LoVo (cell line): ENCODE measurements around the gene SREBF2.
"Not testable (repeated sequence)": the region's sequence is repeated elsewhere in the genome, so short reads cannot be mapped to it uniquely, and the experiment has no call there.

Experiments
- DNase-seq: peaks from one replicate; pipeline ENCODE4 v3.0.0-alpha.2; 2016; ENCODE audit warnings: low spot score

Gene SREBF2

DNA sequence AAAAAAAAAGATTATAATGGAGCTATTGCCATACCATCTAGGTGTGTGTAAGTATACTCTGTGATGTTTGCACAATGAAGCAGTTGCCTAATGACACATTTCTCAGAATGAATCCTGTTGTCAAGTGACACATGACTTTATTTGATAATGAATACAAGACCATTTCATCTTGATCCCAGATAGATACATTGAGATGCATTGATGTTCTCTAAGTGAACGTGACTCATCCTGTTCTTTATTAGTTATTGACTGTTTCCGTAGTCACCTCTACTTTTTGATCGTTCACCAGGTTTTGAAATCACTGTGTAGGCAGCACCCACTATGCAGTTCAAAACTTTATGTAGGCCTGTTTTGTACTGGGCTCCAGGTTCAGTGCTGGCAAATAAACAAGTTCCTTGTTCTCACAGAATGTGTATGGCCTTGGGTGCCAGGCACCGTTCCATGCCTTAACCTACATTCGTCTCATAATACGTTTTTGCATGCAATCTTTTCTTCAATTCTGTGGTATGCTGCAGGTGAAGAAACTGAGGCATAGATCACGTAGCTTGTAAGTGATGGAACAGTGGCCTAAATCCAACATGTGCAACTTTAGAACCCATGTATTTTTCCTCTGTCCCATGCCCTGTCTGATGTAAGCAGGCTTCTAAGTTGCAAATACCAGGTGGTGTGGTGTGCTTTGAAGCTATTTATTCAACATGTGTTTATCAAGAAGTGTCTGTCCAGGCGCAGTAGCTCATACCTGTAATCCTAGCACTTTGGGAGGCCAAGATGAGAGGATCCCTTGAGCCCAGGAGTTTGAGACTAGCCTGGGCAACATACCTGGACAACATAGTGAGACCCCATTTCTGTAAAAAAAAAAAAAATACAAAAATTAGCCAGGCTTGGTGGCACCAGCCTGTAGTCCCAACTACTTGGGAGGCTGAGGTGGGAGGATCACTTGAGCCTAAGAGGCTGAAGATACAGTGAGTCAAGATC is 10.4 kb downstream of the SREBF2 start:
- DNase-seq = no peak

DNA sequence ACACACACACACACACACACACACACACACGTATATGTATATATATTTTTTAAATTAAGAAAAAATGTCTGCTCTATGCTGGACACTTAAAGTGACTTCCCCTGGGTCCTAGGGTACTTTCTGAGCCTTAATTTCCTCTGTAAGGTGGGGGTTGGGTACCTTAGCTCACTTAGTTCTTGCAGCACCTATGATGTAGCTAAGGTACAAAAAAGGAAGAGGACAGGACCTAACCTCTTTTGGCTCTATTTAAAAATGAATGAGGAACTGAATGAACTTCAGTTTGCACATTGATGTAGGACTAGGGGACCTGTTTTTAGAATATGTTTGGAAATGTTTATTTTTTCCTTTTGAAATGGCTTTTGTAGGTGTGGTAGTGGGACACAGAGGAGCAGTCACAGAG is 11.1 kb downstream of the SREBF2 start:
- DNase-seq = no peak

DNA sequence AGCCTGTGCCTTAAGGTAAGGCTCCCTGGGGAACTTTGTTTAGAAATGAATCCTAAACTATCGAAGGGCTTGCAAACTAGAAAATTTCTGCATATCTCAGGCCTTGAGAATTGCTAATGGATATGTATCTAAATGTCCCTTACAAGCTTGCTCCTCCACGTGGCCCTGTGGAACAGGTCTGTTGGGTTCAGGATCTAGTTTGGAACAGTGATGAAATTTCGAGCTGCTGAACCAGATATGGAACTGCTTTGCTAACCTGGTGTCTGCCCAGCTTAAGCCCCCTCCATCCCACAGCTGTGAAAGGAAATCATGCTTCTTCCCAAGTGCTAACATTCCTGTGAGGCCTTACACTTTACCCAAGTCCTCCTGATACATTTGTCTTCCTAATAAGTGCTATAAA is 11.6 kb downstream of the SREBF2 start:
- no peak for DNase-seq

DNA sequence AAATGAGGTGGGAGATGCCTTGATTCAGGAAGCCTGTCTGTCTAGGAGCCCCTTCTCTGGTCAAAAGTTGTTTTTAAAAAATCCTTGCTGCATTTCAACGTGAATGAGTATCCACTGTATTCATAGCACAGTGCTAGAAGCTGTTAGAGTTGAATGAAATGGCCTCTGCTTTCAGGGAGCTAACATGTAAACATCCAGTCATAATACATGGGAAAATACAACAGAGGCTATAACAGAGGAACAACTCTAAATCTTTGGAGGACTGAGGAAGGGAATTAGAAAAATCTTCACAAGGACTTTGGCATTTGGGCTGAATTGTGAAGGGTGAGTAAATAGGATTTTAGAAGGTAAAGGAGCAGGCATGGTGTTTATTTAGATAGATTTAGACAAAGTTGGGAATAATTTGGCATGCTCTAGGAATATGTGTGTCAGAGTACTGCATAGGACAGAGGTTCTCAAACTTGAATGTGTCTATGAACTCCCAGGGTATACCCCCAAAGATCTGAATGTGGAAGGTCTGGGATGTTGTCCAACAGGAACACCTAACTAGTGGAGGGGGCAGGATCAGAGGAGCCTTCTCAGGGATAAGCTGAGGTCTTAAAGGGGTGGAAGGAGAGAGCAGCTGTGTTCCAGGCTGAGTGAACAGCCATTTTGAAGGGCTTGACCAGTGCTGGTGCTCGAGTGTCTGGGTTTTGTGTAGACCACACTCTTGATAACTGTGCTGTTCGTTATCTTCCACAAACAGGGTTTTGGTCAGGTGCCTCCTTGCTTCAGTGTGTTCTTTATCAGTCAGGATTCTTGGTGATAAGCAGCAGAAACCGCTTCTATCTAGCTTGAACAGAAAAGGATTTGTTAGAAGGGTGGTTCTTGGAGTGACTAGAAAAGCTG is 12.7 kb downstream of the SREBF2 start:
- DNase-seq = no peak

DNA sequence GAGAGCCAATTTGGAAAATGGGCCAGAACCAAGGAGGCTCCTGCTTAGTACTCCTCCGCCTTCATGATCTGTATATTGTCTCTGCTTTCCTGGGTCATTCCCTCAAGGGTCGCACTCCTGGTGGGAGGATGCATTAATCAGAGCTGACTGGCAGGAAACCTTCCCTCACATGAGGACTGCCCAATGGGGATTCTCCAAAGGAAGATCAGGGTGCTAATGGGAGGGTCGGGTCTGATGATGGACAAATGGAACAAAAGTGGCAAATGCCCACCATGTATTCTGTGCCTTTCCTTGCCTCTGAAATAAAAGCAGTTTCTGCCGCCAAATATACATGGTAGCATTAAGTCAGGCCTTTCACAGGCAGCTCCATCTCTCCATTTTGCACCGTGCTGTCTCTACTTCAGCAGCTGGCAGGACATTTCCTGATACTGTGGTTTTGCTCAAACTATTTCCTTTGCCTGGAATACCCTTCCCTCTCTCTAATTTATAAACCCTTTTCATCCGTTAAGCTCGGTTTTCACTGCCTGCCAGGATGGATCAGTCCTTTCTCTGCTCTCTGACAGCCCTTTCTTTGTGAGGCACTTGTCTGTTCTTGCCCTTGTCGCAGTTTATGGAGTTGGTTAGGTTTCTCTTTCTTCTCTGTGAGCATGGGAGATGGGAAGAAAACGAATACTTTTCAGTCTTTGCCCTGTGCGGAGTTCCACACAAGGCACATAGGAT is 13.5 kb downstream of the SREBF2 start:
- DNase-seq = no peak

DNA sequence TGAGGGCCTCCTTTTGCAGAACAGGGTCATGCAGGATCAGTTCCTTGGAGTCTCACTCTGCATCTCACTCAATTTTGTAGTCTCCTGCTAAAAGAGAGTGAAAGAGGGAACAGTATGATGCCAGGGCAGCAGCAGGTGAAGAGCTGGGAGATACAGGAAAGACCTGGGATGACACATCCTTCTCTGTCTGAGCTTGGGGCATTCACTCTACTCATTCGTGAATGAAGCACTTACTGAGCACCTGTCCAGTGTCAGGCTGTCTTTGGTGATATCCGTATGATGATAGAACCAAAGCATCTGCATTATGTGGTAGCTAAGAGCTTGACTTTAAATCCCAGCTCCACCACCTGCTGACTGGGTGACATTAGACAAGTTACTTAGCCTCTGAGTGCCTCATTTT is 14.4 kb downstream of the SREBF2 start:
- no peak for DNase-seq

DNA sequence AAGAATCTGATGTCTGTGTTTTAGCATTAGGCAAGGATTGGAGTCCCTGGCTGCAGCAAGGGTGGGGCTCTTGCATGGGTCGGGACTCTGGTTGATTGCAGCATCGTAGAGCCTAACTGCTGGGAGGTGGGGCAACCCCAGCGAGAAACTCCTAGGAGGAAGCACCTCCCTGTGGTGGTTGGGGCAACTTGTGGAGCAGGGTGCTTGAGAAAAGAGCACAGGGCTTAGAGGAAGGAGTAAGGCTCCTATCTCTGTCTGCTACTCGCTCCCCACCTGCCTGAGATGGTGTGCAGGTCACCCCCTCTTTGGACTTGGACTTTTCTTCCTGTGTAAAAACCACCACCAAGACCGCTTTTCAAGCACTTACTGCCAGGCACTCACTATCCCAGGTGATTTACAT is 15.6 kb downstream of the SREBF2 start:
- DNase-seq = no peak

DNA sequence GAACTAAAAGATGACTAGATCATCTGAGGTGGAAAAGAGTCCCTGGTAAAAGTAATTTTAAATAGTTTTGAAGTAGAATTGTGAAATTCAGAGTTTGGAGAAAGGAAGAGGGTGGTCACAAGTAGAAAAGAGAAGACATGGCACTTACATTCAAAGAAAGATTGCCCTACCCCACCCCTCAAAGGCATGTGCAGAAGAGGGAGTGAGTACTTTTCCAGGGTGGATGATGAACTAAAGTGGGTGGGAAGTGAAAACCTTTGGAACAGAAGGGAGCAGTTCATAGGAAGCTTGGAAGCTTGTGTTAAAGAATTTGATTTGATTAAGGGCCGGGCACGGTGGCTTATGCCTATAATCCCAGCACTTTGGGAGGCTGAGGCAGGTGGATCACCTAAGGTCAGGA is 23.6 kb downstream of the SREBF2 start:
- peak; percentile 68 for DNase-seq

DNA sequence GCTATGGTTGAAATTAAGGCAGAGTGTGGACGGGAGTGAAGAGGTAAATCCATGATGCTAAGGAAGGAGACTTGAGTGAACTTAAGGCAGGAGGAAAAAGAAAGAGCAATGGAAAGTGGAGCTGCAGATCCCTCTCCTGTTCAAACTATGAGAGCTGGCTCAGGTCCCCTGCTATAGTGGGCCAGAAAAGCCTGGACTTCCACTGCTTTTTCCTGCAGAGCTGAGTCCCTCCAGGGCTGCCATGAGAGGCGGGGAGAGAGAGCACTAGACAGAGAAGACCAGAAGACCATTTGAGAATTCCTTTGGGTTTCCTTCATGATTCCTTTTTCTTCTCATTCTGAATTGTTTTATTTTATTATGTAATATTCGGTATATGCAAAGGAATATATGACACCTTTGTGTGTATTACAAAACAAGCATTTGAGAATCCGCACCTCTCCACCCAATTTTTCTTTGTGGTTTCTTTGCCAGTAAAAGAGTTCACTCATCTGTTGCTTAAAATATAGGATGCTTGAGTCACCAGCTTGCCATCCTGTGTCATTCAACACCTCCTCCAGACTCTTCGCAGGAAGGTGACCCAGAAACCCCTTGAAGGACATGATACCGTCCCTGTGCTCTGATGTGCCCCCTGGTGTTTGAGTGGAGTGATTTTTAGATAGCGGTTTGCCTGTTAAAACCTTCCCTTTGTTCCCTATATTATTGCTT is 24.4 kb downstream of the SREBF2 start:
- DNase-seq = no peak

DNA sequence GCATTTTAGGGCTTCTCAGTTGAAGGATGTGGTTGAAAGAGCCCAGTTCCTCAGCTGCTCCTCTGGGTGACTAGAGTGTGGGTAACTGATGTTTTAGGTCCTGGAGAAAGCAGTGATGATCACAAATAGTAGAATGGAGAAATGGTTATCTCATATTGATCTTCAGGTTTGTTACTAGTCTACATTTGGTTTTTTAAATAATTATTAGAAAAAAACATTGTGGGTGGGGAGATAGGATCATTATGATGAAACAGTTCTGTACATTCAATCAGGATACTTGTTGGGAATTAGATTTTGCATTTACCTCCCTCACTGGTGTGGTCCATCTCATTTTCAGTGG is 24.9 kb downstream of the SREBF2 start:
- no peak for DNase-seq

DNA sequence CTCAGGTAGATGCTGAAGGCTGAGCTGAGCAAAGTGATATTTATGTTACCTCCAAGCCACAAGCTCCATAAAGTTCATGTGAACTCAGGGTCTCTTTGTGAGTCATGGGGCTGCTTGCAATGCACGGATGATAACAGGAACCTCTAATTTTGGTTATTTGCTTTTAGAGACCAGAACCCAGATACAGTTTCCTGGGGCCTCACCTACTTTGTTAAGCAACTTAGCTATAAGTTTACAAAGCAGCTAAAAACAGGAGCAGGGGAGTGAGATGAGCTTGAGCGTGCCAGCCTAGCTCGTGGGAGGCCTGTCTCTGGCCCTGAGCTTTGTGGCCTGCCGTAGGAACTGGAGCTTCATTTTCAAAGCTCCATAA is 29.2 kb downstream of the SREBF2 start:
- DNase-seq = no peak

DNA sequence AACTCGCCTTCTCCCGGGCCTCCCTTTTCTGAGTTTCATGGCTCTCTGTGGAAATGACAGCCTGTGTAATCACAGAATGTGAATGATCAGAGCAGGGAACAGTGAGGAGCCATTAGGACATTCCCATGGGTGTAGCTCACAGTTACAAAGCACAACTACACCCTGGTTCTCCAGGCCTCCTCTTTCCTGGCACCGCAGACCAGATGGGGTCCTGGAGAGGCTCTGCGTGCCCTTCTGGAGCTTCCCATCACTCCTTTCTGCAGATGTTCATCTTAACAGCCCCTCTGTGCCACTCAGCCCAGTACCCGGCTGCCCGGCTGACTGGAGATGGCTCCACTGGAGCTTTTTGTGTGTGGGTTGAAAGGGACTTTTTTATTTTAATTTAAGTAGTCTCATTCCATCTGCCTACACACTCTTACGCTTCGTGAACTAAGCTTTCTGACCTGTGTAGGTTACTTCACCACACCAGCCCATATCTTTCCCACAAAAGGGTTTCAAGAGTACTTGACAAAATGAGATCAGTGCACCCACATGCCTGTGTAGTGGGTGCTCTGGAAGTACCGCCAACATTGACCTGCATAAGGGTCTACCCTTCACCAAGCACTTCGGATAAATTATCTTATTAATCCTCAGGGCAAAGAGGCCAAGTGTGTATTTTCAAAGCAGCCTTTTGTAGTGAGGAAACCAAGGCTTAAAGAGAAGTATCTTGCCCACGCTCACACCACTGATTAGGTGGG is 29.8 kb downstream of the SREBF2 start:
- no peak for DNase-seq

DNA sequence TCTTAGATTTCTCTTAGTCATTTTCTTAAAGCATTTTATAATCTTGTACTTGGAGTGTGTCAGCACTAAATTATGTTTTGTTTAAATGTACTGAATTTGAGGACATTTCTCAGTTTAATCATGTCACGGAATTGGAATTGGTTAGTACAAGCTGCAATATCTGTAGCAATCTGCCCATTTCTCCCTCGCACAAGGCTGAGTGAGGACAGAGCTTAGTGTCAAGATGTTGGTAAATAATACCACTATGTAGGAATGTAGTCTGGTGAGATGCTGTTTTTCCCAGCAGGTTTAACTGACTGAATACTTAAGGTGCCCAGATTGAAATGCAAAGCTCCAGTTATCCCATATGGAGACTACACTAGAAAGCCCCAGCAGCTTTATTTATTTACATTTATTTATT is 30.6 kb downstream of the SREBF2 start:
- no peak for DNase-seq

DNA sequence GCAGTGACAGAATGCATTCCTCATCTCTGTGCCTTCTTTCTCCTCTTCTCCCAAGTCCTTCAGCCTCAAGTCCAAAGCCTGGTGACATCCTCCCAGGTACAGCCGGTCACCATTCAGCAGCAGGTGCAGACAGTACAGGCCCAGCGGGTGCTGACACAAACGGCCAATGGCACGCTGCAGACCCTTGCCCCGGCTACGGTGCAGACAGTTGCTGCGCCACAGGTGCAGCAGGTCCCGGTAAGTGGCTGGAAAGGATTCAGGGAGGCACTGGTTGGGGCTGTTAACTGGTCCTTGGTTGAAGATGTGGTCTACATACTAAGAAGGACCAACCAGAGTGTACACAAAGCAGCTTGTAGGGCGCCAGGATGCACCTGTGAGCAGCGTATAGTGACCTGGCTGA is 35.7 kb downstream of the SREBF2 start:
- DNase-seq = no peak

DNA sequence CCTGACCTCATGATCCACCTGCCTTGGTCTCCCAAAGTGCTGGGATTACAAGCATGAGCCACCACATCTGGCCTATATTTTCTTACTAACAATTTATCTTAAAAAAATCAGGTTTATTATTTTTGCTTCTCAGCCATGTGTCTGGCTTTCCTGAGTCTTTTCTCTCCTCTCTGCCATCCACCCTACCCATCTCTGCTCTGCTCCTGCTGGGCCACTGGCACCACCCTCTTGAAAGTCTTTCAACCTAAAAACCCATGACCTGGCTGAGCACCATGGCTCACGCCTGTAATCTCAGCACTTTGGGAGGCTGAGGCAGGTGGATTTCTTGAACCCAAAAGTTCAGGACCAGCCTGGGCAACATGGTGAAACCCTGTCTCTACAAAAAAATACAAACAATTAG is 37.2 kb downstream of the SREBF2 start:
- DNase-seq = not testable (repeated sequence)

DNA sequence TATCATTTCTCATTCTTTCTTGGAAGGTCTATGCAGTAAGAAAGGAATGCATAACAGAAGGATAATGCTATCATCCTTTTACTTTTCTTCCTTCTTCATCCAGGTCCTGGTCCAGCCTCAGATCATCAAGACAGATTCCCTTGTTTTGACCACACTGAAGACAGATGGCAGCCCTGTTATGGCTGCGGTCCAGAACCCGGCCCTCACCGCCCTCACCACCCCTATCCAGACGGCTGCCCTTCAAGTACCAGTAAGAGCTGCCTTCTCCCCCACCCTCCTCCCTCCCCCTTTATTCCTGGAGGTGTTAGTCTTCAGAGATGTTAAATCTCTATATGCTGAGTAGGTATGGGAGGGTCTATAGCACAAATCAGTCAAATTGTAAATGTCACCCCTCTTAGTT is 37.9 kb downstream of the SREBF2 start:
- no peak for DNase-seq

DNA sequence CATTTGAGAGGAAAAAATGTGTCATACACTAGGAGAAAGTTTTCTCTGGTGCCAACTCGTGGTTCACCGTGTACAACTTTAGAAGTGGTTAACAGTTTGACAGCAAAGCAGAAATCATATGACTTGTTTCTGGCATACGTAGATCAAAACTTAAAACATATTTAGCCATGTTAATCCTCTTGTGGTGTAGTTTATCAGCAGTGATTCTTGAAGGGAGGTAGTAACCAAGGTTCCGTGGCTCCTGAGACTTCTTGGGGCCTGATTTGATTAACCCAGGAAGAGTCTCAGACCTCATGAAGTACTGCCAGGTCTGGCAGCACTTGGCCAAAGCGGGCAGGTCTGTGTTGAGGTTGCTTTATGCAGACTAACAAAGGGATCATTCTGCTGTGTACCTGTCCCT is 40.5 kb downstream of the SREBF2 start:
- DNase-seq = no peak

DNA sequence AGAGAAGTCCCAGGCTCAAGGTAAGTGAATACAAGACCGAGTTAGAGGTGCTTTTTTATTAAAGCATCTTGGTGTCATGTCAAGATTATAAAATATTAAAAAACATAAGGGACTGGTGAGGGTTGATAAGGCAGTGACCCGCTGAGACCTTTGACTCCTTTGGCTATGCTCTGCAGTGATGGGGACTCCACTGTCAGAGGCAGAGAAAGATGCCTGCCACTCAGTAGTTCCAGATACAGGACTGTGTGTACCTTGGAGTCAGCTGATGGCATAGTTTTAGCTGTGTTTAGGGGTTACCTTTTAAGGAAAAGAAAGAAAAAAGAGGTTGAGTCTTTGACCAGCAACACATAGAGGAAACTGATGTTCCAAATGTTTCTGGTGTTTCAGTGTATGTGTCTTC is 41.2 kb downstream of the SREBF2 start:
- no peak for DNase-seq

DNA sequence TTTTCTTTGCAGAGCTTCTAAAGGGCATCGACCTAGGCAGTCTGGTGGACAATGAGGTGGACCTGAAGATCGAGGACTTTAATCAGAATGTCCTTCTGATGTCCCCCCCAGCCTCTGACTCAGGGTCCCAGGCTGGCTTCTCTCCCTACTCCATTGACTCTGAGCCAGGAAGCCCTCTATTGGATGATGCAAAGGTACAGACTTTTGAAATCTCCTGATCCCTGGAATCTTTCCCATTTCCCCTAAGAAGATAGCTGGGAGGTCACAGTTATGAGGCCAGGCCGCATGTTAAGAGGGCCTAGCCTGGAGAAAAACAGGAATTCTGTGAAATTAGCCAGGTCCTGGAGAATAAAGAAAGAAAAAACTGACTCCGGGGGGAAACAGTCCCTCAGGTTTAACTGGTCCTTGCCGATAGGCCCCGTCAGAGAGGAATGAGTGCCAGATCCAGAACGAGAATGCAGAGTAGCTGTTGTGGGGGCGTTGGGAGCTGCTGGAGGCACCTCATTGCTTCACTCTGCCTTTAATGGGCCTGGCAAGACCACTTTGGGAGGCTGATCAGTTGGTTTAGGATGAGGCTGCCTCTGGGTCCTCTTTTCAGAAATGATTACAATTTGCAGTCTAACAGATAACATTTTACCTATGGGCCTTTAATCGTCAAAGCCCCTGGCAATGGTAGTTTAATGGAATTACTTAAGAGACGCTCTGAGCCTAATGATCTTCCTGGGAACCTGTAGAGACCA is 42.8 kb downstream of the SREBF2 start:
- DNase-seq = no peak

DNA sequence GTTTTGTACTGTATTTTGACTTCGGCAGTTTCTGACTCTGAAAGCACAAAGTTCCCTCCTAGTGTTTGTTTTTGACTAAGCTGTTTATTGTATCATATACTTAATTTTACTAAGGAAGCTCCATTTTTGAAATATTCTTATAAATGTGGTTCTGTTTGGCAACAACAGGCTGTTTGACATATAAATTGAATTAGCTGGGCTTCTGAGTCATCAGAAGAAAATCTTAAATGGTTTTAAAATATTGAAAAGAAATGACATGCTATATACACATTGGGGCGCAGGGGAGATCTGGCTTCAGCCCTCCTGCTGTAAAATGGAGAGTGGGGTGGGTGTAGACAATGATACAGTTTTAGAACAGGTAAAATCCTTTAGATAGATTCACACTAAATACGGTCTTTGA is 43.4 kb downstream of the SREBF2 start:
- no peak for DNase-seq

DNA sequence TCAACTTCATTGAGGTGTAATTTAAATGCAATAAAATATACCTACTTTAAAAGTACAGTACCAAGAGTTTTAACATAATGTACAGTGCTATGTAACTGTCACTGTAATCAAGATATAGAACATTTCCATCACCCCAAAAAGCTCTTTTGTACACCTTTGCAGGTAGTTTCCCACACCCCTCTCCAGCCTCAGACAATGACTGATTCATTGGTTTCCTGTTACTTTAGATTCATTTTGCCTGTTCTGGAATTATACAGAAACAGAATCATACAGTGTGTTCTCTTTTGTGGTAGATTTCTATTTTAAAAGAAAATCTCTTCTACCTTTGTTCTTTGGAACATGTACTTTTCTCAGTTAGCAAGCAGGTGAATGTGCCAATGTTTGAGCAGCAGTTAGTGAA is 43.8 kb downstream of the SREBF2 start:
- DNase-seq = no peak
